ENCODE data around the gene EYA2. TPM values are rescaled to one million over a fixed set of nuclear protein-coding genes. Genes with fewer than 3 reads are reported as not detected.
A peak's percentile ranks its signal among the peaks of the same experiment; 100 is the strongest.

Gene EYA2
- total RNA-seq, 1 donor from 2014 or later: 1.4 TPM

GRCh38 chr20:47044938-47045337 lies 150.3 kb downstream of the EYA2 start:
- ATAC-seq (no peak), DNase-seq (no peak)
- intact Hi-C loops (cut with micrococcal nuclease): no loop called here

- ATAC-seq (no peak), DNase-seq (no peak)
- intact Hi-C loops (cut with micrococcal nuclease): no loop called here
Observed at GRCh38 chr20:47048054-47048453, 153.4 kb downstream of the EYA2 start.

GRCh38 chr20:47049771-47050170 lies 155.1 kb downstream of the EYA2 start:
- DNase-seq (no peak), ATAC-seq (no peak)
- intact Hi-C loops (cut with micrococcal nuclease): no loop called here

- ATAC-seq: no peak
- no peak for DNase-seq
- intact Hi-C loops (cut with micrococcal nuclease): no loop called here
Observed at GRCh38 chr20:47050996-47051395, 156.4 kb downstream of the EYA2 start.

GRCh38 chr20:47051936-47052526 lies 157.4 kb downstream of the EYA2 start:
- DNase-seq (no peak), ATAC-seq (no peak)
- intact Hi-C loops (cut with micrococcal nuclease): no loop called here

- DNase-seq: no peak
- no peak for ATAC-seq
- intact Hi-C loops (cut with micrococcal nuclease): no loop called here
Observed at GRCh38 chr20:47054506-47054905, 159.9 kb downstream of the EYA2 start.

- intact Hi-C loops (cut with micrococcal nuclease): no loop called here
- ATAC-seq: no peak
- DNase-seq: no peak
Observed at GRCh38 chr20:47054945-47055344, 160.3 kb downstream of the EYA2 start.

- intact Hi-C loops (cut with micrococcal nuclease): no loop called here
- ATAC-seq (no peak), DNase-seq (no peak)
Observed at GRCh38 chr20:47055699-47056369, 161.2 kb downstream of the EYA2 start.

GRCh38 chr20:47057661-47058060 lies 163.0 kb downstream of the EYA2 start:
- DNase-seq (no peak), ATAC-seq (no peak)
- intact Hi-C loops (cut with micrococcal nuclease): no loop called here

GRCh38 chr20:47058236-47058635 lies 163.6 kb downstream of the EYA2 start:
- intact Hi-C loops (cut with micrococcal nuclease): no loop called here
- ATAC-seq (no peak), DNase-seq (no peak)

- ATAC-seq (no peak), DNase-seq (no peak)
- intact Hi-C loops (cut with micrococcal nuclease): no loop called here
Observed at GRCh38 chr20:47059536-47059935, 164.9 kb downstream of the EYA2 start.

GRCh38 chr20:47061549-47061948 lies 166.9 kb downstream of the EYA2 start:
- intact Hi-C loops (cut with micrococcal nuclease): no loop called here
- ATAC-seq (no peak), DNase-seq (no peak)

GRCh38 chr20:47062226-47062890 lies 167.7 kb downstream of the EYA2 start:
- DNase-seq: no peak
- intact Hi-C loops (cut with micrococcal nuclease): no loop called here
- ATAC-seq: no peak

- ATAC-seq: no peak
- peak; percentile 36 for DNase-seq
- intact Hi-C loops (cut with micrococcal nuclease): no loop called here
Observed at GRCh38 chr20:47063407-47063806, 168.8 kb downstream of the EYA2 start.

- DNase-seq (no peak), ATAC-seq (no peak)
- intact Hi-C loops (cut with micrococcal nuclease): no loop called here
Observed at GRCh38 chr20:47063808-47064207, 169.2 kb downstream of the EYA2 start.

- ATAC-seq: no peak
- intact Hi-C loops (cut with micrococcal nuclease): no loop called here
- DNase-seq: no peak
Observed at GRCh38 chr20:47066484-47067270, 172.0 kb downstream of the EYA2 start.

GRCh38 chr20:47067776-47068175 lies 173.1 kb downstream of the EYA2 start:
- intact Hi-C loops (cut with micrococcal nuclease): no loop called here
- ATAC-seq (no peak), DNase-seq (no peak)

GRCh38 chr20:47070176-47070575 lies 175.5 kb downstream of the EYA2 start:
- ATAC-seq (no peak), DNase-seq (no peak)
- intact Hi-C loops (cut with micrococcal nuclease): no loop called here

GRCh38 chr20:47071646-47072185 lies 177.1 kb downstream of the EYA2 start:
- ATAC-seq (no peak), DNase-seq (no peak)
- intact Hi-C loops (cut with micrococcal nuclease): no loop called here

Measured in left ventricle myocardium superior (tissue), 1 donor.